ENCODE measurements around the gene PLCB2. TPM values are rescaled to one million over a fixed set of nuclear protein-coding genes. Genes with fewer than 3 reads are reported as not detected.

Gene PLCB2
- polyA plus RNA-seq, 3 donors = 5.8 to 11.6 (median 10.4) TPM

DNA sequence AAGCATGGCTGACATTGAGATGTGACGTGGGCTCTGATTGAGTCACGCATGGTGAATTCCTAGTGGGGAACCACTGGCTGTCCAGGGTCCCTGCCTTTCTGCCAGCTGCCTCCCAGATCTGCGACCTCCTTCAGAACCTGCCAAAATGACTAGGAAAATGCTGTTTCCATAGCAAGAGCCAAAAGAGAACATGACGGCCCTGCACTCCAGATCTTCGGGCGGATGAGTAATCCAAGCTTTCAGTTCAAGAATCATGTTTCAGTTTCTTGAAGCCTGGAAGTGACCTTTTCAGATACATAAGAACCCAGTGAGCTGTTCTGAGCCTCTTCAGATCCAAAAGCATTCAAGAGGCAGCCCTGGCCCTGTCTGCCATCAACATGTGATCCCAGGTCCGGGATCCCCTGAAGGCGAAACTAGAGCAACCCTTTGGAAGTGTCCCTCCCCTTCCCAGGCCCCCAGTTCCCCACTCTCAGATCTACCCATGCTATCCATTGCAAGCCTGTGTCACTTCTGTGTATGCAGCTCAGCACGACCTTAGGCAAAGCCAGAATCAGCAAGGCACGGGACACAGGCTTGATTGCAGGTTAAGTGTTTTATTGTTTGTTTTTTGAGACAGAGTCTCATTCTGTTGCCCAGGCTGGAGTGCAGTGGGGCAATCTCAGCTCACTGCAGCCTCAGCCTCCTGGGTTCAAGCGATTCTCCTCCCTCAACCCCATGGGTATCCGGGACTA is 44.5 kb downstream of the PLCB2 start:
- no peak for DNase-seq (ENCODE audit: extremely low read depth in 1 of 11, low read depth in 9 of 11, low spot score in 4 of 11)

GRCh38 chr15:40259021-40259420 is 48.7 kb downstream of the PLCB2 start:
- no peak for DNase-seq (ENCODE audit: extremely low read depth in 1 of 11, low read depth in 9 of 11, low spot score in 4 of 11)

GRCh38 chr15:40258544-40258943 is 49.2 kb downstream of the PLCB2 start:
- DNase-seq (ENCODE audit: extremely low read depth in 1 of 11, low read depth in 9 of 11, low spot score in 4 of 11) = no peak

DNA sequence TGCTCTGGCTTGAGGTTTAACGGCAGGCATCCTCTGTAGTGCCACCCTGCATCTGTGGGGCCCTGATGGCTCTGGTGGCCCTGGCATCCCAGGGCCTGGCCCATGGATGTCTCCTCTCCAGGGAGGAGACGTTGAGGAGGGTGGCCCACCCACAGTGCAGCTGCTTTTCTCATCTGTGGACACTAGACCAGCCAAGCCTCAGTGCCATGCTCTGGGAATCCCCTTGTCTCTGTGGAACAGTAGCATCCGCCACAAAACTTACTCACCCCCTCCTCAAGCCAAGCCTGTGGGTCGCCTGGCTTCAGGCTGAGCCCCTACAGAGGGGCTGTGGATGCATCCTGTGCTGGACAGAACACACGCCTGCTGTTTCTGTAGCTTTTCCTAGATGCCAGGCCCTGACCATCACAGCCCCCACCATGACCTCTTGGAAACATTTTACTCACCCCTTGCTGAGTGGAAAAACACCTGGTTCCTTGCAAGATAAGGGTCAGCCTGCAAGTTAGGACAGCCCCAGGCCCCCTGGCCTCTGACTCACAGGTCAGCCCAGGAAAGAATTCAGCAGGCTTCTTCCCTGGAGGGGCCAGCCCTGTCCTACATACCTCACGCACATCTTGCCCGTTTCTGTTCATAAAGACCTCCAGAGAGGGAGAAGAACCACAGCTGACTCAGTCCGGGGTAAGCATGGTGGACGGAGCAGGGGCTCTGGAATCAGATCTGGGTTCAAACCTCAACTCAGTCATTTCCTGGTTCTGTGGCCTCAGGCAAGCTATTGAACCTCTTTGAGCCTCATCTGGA is 49.9 kb downstream of the PLCB2 start:
- DNase-seq (ENCODE audit: extremely low read depth in 1 of 11, low read depth in 9 of 11, low spot score in 4 of 11) = no peak

DNA sequence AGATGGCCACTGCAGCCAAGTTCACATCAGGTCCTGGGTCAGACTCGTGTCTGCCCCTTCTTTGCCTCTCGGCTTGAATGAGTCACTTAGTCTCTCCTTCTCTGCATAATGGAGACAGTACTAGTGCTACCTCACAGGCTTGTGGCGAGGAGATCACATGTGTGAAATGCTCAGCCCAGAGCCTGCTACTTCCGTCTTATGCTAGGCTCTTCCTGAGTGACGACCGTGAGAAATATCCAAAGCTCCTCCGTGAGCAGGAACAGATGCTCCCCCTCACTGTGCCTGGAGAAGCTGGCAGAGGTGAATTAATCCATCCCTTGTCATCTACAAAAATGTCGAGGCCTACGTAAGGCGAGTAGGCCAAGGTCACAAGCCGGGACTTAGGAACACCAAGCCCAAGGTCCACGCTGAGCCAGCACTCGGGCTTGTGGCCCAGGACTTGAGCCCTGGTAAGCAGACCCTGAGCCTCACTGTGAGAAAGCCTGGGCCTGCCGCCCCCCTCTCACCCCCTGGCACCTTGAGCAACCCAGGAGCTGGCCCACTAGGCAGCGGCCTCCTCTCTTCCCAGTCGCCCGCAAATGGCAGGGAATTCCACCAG is 51.0 kb downstream of the PLCB2 start:
- no peak for DNase-seq (ENCODE audit: extremely low read depth in 1 of 11, low read depth in 9 of 11, low spot score in 4 of 11)

DNA sequence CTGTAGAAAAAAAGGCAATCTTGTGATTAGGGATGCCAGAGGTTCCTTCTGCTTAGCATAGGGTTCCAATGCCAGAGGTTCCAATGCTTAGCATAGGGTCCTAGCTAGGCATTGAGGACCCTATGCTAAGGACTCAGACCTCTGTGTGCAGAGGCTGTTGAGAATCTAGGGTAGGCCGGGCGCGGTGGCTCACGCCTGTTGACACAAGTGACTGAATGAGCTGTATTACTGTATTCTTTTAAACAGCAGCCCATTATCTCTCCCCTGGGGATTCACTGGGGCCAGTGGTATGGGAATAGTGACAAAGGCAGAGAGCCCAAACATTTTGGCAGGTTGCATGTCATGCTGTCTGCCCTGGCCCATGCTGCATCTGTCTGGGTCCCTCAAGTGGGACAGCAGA is 52.7 kb downstream of the PLCB2 start:
- no peak for DNase-seq (ENCODE audit: extremely low read depth in 1 of 11, low read depth in 9 of 11, low spot score in 4 of 11)

- no peak for DNase-seq (ENCODE audit: extremely low read depth in 1 of 11, low read depth in 9 of 11, low spot score in 4 of 11)
Observed at GRCh38 chr15:40254452-40254851, 53.3 kb downstream of the PLCB2 start.

- DNase-seq (ENCODE audit: extremely low read depth in 1 of 11, low read depth in 9 of 11, low spot score in 4 of 11) = no peak
Observed at GRCh38 chr15:40253167-40253790, 54.5 kb downstream of the PLCB2 start.

GRCh38 chr15:40252438-40253166 is 55.1 kb downstream of the PLCB2 start:
- DNase-seq (ENCODE audit: extremely low read depth in 1 of 11, low read depth in 9 of 11, low spot score in 4 of 11) = peak in 1 of 11 donors; percentile 9

DNA sequence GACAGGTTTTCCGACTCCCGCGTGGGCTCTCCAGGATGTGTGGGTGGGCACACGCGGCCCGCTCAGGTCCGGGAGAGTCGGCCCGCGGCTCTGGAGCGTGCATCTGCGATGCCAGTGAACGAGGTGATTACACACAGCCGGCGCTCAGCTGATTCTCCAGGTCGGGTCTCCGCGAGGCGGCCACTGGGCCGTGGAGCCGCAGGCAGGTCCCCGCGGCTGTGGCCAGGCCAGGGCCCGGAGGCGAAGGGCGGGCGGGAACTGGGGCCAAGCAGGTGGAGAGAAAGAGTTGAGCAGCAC is 55.6 kb downstream of the PLCB2 start:
- no peak for DNase-seq (ENCODE audit: extremely low read depth in 1 of 11, low read depth in 9 of 11, low spot score in 4 of 11)

DNA sequence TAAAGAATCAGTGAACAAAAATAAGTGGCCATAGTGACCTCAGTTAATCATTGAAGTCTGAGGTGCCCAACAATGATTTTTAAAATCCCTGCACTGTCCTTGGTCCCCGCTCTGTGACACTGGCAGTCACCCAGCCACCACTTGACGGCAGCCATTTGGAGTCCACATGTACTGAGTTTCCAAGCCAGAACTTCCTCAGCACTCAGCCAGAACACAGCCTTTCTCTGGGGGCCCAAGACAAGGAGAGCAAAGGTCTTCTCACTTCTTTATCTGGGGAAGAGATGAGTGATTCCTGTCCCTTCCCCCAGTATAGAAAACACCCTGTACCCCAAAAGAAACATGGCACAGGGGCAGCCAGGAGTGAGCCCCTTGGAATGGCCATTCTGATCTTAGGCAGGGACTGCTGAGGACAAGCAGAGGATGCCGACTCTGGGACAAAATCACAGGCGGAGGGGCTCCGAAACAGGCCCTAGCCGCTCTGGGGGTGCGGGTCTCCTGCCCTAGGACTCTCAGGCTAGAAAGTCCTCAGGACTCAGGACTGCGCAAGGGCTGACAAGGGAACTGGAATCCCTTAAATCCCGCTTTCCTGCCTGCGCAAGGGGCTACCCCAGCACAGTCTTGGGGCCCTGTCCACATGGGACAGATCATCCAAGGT is 56.1 kb downstream of the PLCB2 start:
- DNase-seq (ENCODE audit: extremely low read depth in 1 of 11, low read depth in 9 of 11, low spot score in 4 of 11) = no peak

- DNase-seq (ENCODE audit: extremely low read depth in 1 of 11, low read depth in 9 of 11, low spot score in 4 of 11) = no peak
Observed at GRCh38 chr15:40250771-40251483, 56.8 kb downstream of the PLCB2 start.

DNA sequence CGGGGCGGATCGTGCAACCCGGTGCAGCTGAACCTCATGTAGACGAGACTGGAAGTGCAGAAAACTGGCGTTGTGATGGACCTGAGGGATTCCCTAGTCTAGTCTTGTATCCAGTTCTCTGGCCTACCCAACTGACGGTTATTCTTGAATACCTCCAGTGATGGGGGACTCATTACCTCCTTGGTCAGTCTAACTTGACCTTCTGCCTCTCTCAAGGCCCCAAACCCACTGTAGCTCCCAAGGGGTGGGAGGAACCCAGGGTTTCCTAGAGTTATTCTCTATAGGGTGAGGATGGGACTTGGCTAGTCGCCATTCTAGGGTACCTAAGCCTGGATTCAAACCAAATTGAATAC is 57.5 kb downstream of the PLCB2 start:
- DNase-seq (ENCODE audit: extremely low read depth in 1 of 11, low read depth in 9 of 11, low spot score in 4 of 11) = no peak

DNA sequence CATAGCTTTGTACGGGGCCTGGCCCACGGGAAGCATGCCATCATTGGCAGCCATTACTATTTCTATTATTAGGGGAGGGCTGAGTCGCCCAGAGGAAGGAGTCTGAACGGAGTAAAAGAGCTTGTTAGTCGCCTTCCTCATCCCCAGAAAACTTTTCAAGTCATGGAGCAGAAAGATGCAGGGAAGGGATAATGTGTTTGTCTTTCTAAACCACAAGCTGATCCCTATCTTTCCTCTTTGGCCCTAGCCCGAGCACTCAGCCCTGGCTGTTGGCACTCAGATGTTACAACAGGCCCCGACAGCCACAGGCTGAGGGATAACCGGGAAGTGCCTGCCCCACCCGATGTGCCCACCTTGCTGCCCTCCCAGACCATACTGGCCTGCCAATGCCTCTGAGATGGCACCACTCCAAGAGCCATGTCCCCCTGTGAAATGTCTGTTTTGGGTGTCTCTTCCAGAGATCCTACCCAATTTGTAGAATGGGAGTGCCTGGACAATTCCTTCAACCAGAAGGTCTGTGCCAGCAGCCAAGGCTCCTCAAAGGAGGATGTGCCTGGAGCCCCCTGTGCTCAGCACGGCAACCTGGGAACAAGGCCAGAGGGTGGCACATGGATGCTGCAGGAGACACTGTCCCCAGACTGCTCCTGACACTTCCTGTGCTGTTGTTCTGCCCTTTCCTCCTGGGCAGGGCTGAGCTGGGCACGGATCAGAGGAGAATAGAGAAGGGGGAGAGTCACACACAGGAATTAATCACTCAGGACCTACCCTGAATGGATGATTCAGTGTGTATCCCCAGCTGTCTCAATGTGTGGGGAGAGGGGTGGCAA is 58.0 kb downstream of the PLCB2 start:
- no peak for DNase-seq (ENCODE audit: extremely low read depth in 1 of 11, low read depth in 9 of 11, low spot score in 4 of 11)

- DNase-seq (ENCODE audit: extremely low read depth in 1 of 11, low read depth in 9 of 11, low spot score in 4 of 11) = no peak
Observed at GRCh38 chr15:40248006-40248783, 59.5 kb downstream of the PLCB2 start.

GRCh38 chr15:40247406-40247971 is 60.2 kb downstream of the PLCB2 start:
- no peak for DNase-seq (ENCODE audit: extremely low read depth in 1 of 11, low read depth in 9 of 11, low spot score in 4 of 11)
